Motor neuron (in vitro differentiated cells): Measurements from ENCODE around the gene OR1L8. TPM values are rescaled to one million over a fixed set of nuclear protein-coding genes. Genes with fewer than 3 reads are reported as not detected.
"Not testable (repeated sequence)": the region's sequence is repeated elsewhere in the genome, so short reads cannot be mapped to it uniquely, and the experiment has no call there.

ENCODE experiments used
- ATAC-seq, 8 experiments: fragments of 200-7000 bp; cut with Tn5 transposase; replicated peaks in 6 of 8; 2 replicates each; pipeline ENCODE4 v1.8.0; 2021; ENCODE audit warnings: mild to moderate bottlenecking in 8 of 8, moderate library complexity in 8 of 8
- H3K27ac ChIP-seq, 2 donors: fragments of 250-450 bp; sonication (Bioruptor Pico); 2 replicates each; pipeline ENCODE4 v1.9.0; 2021; ENCODE audit warnings: antibody characterized with exemption in 2 of 2, mild to moderate bottlenecking in 2 of 2, moderate library complexity in 1 of 2
- H3K4me1 ChIP-seq, 2 donors: fragments of 250-450 bp; sonication (Bioruptor Pico); replicated peaks in 1 of 2; 2 replicates each; pipeline ENCODE4 v1.6.1; 2021; ENCODE audit warnings: antibody characterized with exemption in 2 of 2, mild to moderate bottlenecking in 2 of 2, moderate library complexity in 1 of 2
- H3K4me3 ChIP-seq, 5 donors: fragments of 250-450 bp; sonication (Bioruptor Pico); 2 replicates each; pipeline ENCODE4 v1.9.0; 2021; ENCODE audit warnings: antibody characterized with exemption in 5 of 5, mild to moderate bottlenecking in 5 of 5, moderate library complexity in 4 of 5
- WGBS, 10 experiments: fragments of 450-650 bp; shearing (Covaris generic); methylation state at CpG; one replicate each; pipeline ENCODE4 v1.0.0; 2022; 5-methylcytosine and 5-hydroxymethylcytosine counted together
- in situ Hi-C, 9 experiments: fragments of 400-800 bp; cut with MboI; loops; one replicate each; pipeline ENCODE4 v1.15.0; 2021; ENCODE audit warnings: low sequenced_read_pairs in 9 of 9, low pct_unique_long_range_greater_than_20kb in 2 of 9; ENCODE audit not compliant: unreplicated experiment in 9 of 9
- total RNA-seq, 8 experiments: library from RNA; unstranded; fragments of 300-600 nt; gene quantifications; 2 replicates each; pipeline versions ENCODE4 v1.2.3 to v1.2.4, GENCODE V29; 2022

The OR1L8 gene, protein sequence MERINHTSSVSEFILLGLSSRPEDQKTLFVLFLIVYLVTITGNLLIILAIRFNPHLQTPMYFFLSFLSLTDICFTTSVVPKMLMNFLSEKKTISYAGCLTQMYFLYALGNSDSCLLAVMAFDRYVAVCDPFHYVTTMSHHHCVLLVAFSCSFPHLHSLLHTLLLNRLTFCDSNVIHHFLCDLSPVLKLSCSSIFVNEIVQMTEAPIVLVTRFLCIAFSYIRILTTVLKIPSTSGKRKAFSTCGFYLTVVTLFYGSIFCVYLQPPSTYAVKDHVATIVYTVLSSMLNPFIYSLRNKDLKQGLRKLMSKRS
- total RNA-seq = under 1 TPM in 4 of 8 experiments, not detected in 4; 0.13 to 0.66 (median 0.26) TPM

GRCh38 chr9:122583284-122583683 lies at the start of gene OR1L8:
Gene OR1L8 (minus strand): TSS chr9:122583384. CDS start chr9:122568477, 14,907 bp downstream.
- WGBS, 10 experiments = 31 to 83% (median 71%) methylated on average over 1 to 8 of the region's 8 CpGs
- in situ Hi-C loops, ATAC-seq, H3K4me1 ChIP-seq, H3K4me3 ChIP-seq, H3K27ac ChIP-seq: not testable (repeated sequence)

DNA sequence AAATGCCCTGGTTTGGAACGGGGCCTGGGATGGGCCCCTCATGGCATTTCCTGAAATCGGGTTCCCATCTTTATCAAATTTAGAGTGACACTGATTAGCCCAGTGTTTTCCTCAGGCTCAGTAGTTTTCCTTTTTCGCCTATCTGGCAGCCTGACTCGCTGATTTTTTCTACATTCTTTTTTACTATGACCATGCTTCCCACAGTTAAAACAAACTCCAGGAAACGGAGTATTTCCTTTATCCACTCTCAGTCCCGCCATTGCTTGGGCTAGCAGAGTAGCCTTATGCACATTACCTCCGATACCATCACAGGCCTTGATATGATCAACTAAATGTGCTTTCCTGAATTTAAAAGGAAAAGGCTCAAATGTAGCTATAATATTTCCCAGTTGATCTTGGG lies 36.8 kb upstream of the OR1L8 start:
- Histone ChIP-seq H3K27ac (no peak overlapping the region), H3K4me1 (no peaks in the 10 kb centered on the region), H3K4me3 (no peak overlapping the region)
- ATAC-seq = no peak
- 36 to 82% (median 62%) methylated on average over 2 to 6 of the region's 7 CpGs; no CpG with 5 or more reads in 1 of the 10 experiments for WGBS, 10 experiments
- in situ Hi-C loops = no loop called here

GRCh38 chr9:122614362-122614761 lies 31.2 kb upstream of the OR1L8 start, which contains the start of gene OR1Q1:
Gene OR1Q1 (plus strand): TSS chr9:122614738. CDS start chr9:122614738, 0 bp downstream.
- in situ Hi-C loops = no loop called here
- ATAC-seq = no peak
- H3K4me3 ChIP-seq = no peak within 1 kb of the TSS
- 0 to 100% (median 70%) methylated on average over 1 of the region's 1 CpG; no CpG with 5 or more reads in 1 of the 10 experiments for WGBS, 10 experiments
- no peaks in the 10 kb centered on the region for H3K4me1 ChIP-seq
- H3K27ac ChIP-seq = no peak within 1 kb of the TSS

DNA sequence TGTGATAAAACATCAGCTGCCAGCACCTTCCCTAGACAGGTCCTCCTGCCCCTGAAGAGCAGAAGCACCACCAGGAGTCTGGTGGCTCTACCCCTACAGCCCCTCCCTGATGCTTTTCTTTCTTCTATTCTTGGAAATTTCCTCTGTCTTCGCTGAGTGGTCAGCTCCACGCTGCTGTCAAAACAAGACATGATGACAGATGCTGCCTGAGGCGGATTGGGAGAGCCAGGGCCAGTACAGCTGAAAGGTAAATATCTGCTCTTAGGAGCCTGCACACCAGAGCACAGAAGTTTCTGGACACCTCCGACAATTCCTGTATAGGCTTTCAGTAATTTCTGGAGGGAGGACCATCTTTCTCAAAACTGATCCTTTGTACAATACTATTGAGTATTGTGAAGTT lies 26.6 kb upstream of the OR1L8 start:
- Histone ChIP-seq H3K4me1 (no peaks in the 10 kb centered on the region), H3K27ac (no peak overlapping the region), H3K4me3 (no peak overlapping the region)
- in situ Hi-C loops = no loop called here
- no peak for ATAC-seq
- WGBS, 10 experiments = 47 to 82% (median 76%) methylated on average over 1 to 3 of the region's 4 CpGs; no CpG with 5 or more reads in 6 of the 10 experiments

DNA sequence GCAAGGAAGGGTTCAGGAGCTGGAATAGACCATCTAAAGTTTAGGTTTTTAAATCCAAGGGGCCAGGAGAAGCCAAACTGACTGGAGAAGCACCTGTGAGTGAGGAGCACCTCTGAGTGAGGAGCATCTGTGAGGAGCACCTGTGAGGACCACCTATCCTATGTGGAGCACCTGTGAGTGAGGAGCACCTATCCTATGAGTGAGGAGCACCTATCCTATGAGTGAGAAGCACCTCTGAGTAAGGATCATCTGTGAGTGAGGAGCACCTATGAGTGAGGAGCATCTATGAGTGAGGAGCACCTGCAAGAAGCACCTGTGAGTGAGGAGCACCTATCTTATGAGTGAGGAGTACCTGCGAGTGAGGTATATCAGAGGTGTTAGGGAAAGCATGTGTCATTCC lies 23.4 kb upstream of the OR1L8 start:
- ATAC-seq = no peak
- no peak overlapping the region for H3K4me3 ChIP-seq
- no peaks in the 10 kb centered on the region for H3K4me1 ChIP-seq
- in situ Hi-C loops = no loop called here
- WGBS, 10 experiments = 56% methylated on average over 1 of the region's 1 CpG; no CpG with 5 or more reads in 9 of the 10 experiments
- no peak overlapping the region for H3K27ac ChIP-seq

- Histone ChIP-seq H3K4me3 (no peak overlapping the region), H3K4me1 (no peaks in the 10 kb centered on the region), H3K27ac (no peak overlapping the region)
- in situ Hi-C loops = no loop called here
- ATAC-seq = no peak
- WGBS, 10 experiments = 0 to 80% (median 55%) methylated on average over 1 of the region's 1 CpG; no CpG with 5 or more reads in 1 of the 10 experiments
Measured at GRCh38 chr9:122605691-122606090, 22.5 kb upstream of the OR1L8 start.

GRCh38 chr9:122580360-122580759 lies 2.8 kb downstream of the OR1L8 start:
- ATAC-seq = no peak

DNA sequence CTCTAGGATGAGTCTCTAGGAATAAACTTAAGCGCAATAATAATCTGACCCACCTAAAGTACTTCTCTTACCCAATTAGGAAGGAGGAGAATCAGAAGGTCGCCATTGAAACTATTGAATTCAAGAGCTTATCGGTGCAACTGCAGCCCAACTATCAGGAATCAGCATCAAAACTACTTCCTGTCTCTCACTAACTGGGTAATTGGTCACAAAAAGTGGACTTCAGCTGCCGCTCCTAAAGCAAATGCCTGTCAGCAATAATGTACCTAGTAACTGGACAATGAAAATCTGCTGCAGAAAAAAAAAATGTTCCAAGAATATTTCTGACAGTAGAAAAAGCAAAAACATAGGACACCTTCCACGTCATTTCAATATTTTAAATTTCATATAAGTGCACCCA lies 3.3 kb downstream of the OR1L8 start:
- 31 to 100% (median 75%) methylated on average over 1 to 5 of the region's 5 CpGs for WGBS, 10 experiments
- no peaks in the 10 kb centered on the region for H3K4me1 ChIP-seq
- no peak for ATAC-seq
- in situ Hi-C loops = no loop called here
- no peak overlapping the region for H3K27ac ChIP-seq
- H3K4me3 ChIP-seq = no peak overlapping the region

More at GRCh38 chr9:122580360-122580759, 2.8 kb downstream of the OR1L8 start:
- in situ Hi-C loops = no loop called here
- 57 to 100% (median 89%) methylated on average over 2 to 3 of the region's 3 CpGs for WGBS, 10 experiments
- Histone ChIP-seq H3K27ac (no peak overlapping the region), H3K4me3 (no peak overlapping the region), H3K4me1 (no peaks in the 10 kb centered on the region)

GRCh38 chr9:122572456-122572855 lies 10.7 kb downstream of the OR1L8 start:
- ATAC-seq = no peak
- Histone ChIP-seq H3K27ac (no peak overlapping the region), H3K4me1 (no peaks in the 10 kb centered on the region), H3K4me3 (no peak overlapping the region)
- in situ Hi-C loops = no loop called here
- 0 to 78% (median 17%) methylated on average over 1 to 2 of the region's 2 CpGs; no CpG with 5 or more reads in 2 of the 10 experiments for WGBS, 10 experiments

DNA sequence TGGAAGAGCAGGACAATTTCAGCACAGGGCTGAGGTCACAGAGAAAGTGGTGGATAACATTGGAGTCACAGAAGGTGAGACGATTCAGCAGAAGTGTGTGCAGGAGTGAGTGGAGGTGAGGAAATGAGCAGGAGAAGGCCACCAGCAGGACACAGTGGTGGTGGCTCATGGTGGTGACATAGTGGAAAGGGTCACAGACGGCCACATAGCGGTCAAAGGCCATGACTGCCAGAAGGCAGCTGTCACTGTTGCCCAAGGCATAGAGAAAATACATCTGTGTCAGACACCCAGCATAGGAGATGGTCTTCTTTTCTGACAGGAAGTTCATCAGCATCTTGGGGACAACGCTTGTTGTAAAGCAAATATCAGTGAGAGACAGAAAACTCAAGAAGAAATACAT lies 15.3 kb downstream of the OR1L8 start:
- Histone ChIP-seq H3K27ac (no peak overlapping the region), H3K4me1 (no peaks in the 10 kb centered on the region), H3K4me3 (no peak overlapping the region)
- in situ Hi-C loops = no loop called here
- 0 to 85% (median 65%) methylated on average over 1 to 3 of the region's 4 CpGs; no CpG with 5 or more reads in 4 of the 10 experiments for WGBS, 10 experiments
- ATAC-seq = no peak

DNA sequence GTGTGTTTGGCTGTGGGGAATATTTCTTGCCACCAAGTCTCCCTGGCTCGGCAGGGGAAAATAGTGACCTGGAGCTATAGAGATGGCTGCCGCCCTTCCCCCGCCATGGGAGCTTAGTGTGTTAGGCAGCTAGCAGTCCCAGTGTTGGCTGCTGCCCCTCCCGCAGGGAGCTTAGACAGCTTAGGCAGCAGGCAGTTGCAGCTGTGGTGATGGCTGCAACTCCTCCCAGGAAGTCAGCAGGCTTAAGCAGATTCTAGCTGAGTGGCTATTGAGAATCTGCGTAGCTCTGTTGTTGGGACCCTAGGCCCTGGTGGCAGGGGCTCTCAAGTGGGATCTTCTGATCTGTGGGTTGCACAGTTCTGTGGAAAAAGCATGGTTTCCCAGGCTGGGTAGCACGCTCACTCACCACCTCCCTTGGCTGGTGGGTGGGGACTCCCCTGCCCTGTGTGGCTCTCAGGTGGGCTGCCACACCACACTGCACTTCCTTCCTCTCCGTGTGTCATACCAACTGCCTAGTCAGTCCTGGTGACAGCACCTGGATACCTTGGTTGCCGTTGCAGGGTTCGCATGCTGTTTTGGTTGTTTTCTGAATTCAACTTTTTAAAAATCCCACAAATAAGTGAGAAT lies 20.9 kb downstream of the OR1L8 start:
- Histone ChIP-seq H3K4me1 (no peaks in the 10 kb centered on the region), H3K4me3 (no peak overlapping the region), H3K27ac (no peak overlapping the region)
- in situ Hi-C loops = no loop called here
- 0 to 100% (median 80%) methylated on average over 1 to 4 of the region's 9 CpGs; no CpG with 5 or more reads in 2 of the 10 experiments for WGBS, 10 experiments
- ATAC-seq = peak in 1 of 8 experiments; percentile 41

- no peak overlapping the region for H3K4me3 ChIP-seq
- WGBS, 10 experiments = 11 to 81% (median 43%) methylated on average over 1 to 3 of the region's 4 CpGs; no CpG with 5 or more reads in 4 of the 10 experiments
- ATAC-seq = no peak
- in situ Hi-C loops = no loop called here
- no peaks in the 10 kb centered on the region for H3K4me1 ChIP-seq
- no peak overlapping the region for H3K27ac ChIP-seq
Measured at GRCh38 chr9:122561446-122561845, 21.7 kb downstream of the OR1L8 start.

DNA sequence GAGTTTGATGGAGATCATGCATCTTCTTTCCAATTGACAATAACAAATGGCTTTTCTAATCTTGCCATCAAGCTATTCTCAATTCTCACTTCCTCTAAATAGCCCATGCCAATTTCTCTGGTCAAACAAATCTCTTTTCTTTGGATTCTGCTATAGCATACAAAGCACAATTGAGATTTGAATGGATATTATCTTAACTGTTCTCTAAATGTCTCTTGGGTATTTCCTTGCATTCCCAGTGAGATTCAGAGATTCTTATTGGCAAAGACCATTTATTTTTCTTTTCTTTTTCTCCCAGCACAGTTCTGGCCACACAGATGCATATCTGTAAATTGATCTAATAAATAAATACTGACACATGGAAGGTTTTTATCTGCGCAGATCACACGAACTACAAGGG lies 30.4 kb downstream of the OR1L8 start, which contains the start of gene OR1N2:
TSS of gene OR1N2 (plus strand) at position 301 of the 400 bp plus-strand sequence. CDS start 100 bp downstream, outside the sequence.
- ATAC-seq = no peak
- in situ Hi-C loops = no loop called here
- no peak within 1 kb of the TSS for H3K27ac ChIP-seq

More for the DNA sequence above, 30.4 kb downstream of the OR1L8 start, which contains the start of gene OR1N2:
- H3K4me3 ChIP-seq = no peak within 1 kb of the TSS
- 10 to 100% (median 65%) methylated on average over 2 of the region's 2 CpGs; no CpG with 5 or more reads in 4 of the 10 experiments for WGBS, 10 experiments
- H3K4me1 ChIP-seq = no peaks in the 10 kb centered on the region
